ENCODE data around the gene TMEM129. TPM values are rescaled to one million over a fixed set of nuclear protein-coding genes. Genes with fewer than 3 reads are reported as not detected.

Gene TMEM129
- total and polyA plus RNA-seq, 4 donors, result 15.2 to 44.5 (median 39.9) TPM

- Histone ChIP-seq H3K27me3 (ENCODE audit: control insufficient read depth, insufficient read depth, low read length) (peaks cover 2% of the 10 kb centered on the region), H3K4me1 (ENCODE audit: control insufficient read depth, insufficient read depth, low read length) (peaks cover 53% of the 10 kb centered on the region), H3K27ac (ENCODE audit: low read depth, low read length) (no peak overlapping the region), H3K4me3 (ENCODE audit: low read depth, low read length) (no peak overlapping the region), H3K36me3 (ENCODE audit: control insufficient read depth, insufficient read depth, low read length) (peaks cover 10% of the 10 kb centered on the region), H3K9me3 (ENCODE audit: control insufficient read depth, insufficient read depth, low read length) (no peaks in the 10 kb centered on the region)
- WGBS (ENCODE audit: insufficient coverage), result 88% methylated on average over 27 of the region's 27 CpGs
- DNase-seq (ENCODE audit: low read depth in 4 of 6, low spot score in 6 of 6), result no peak
These were observed 37.4 kb upstream of the TMEM129 start for GRCh38 chr4:1758306-1759121.

- Histone ChIP-seq H3K27me3 (ENCODE audit: control insufficient read depth, insufficient read depth, low read length) (peaks cover 2% of the 10 kb centered on the region), H3K27ac (ENCODE audit: low read depth, low read length) (no peak overlapping the region), H3K36me3 (ENCODE audit: control insufficient read depth, insufficient read depth, low read length) (peaks cover 10% of the 10 kb centered on the region), H3K4me1 (ENCODE audit: control insufficient read depth, insufficient read depth, low read length) (peaks cover 49% of the 10 kb centered on the region), H3K9me3 (ENCODE audit: control insufficient read depth, insufficient read depth, low read length) (no peaks in the 10 kb centered on the region), H3K4me3 (ENCODE audit: low read depth, low read length) (no peak overlapping the region)
- no peak for DNase-seq (ENCODE audit: low read depth in 4 of 6, low spot score in 6 of 6)
- 74% methylated on average over 15 of the region's 17 CpGs for WGBS (ENCODE audit: insufficient coverage)
These were observed 36.7 kb upstream of the TMEM129 start for GRCh38 chr4:1757836-1758235.

GRCh38 chr4:1756893-1757779 lies 36.0 kb upstream of the TMEM129 start:
- H3K27ac ChIP-seq (ENCODE audit: low read depth, low read length), result no peak overlapping the region
- 87% methylated on average over 17 of the region's 20 CpGs for WGBS (ENCODE audit: insufficient coverage)
- no peaks in the 10 kb centered on the region for H3K27me3 ChIP-seq (ENCODE audit: control insufficient read depth, insufficient read depth, low read length)
- H3K4me1 ChIP-seq (ENCODE audit: control insufficient read depth, insufficient read depth, low read length), result peaks cover 49% of the 10 kb centered on the region
- H3K4me3 ChIP-seq (ENCODE audit: low read depth, low read length), result no peak overlapping the region
- peaks cover 12% of the 10 kb centered on the region for H3K36me3 ChIP-seq (ENCODE audit: control insufficient read depth, insufficient read depth, low read length)
- H3K9me3 ChIP-seq (ENCODE audit: control insufficient read depth, insufficient read depth, low read length), result no peaks in the 10 kb centered on the region
- DNase-seq (ENCODE audit: low read depth in 4 of 6, low spot score in 6 of 6), result no peak

GRCh38 chr4:1756079-1756478 lies 35.0 kb upstream of the TMEM129 start:
- Histone ChIP-seq H3K36me3 (ENCODE audit: control insufficient read depth, insufficient read depth, low read length) (peaks cover 13% of the 10 kb centered on the region), H3K27ac (ENCODE audit: low read depth, low read length) (no peak overlapping the region), H3K9me3 (ENCODE audit: control insufficient read depth, insufficient read depth, low read length) (no peaks in the 10 kb centered on the region), H3K27me3 (ENCODE audit: control insufficient read depth, insufficient read depth, low read length) (no peaks in the 10 kb centered on the region), H3K4me1 (ENCODE audit: control insufficient read depth, insufficient read depth, low read length) (peaks cover 42% of the 10 kb centered on the region), H3K4me3 (ENCODE audit: low read depth, low read length) (no peak overlapping the region)
- 72% methylated on average over 16 of the region's 18 CpGs for WGBS (ENCODE audit: insufficient coverage)
- DNase-seq (ENCODE audit: low read depth in 4 of 6, low spot score in 6 of 6), result no peak

- peaks cover 13% of the 10 kb centered on the region for H3K36me3 ChIP-seq (ENCODE audit: control insufficient read depth, insufficient read depth, low read length)
- H3K27ac ChIP-seq (ENCODE audit: low read depth, low read length), result no peak overlapping the region
- no peak for DNase-seq (ENCODE audit: low read depth in 4 of 6, low spot score in 6 of 6)
- WGBS (ENCODE audit: insufficient coverage), result 84% methylated on average over 14 of the region's 17 CpGs
- peaks cover 34% of the 10 kb centered on the region for H3K4me1 ChIP-seq (ENCODE audit: control insufficient read depth, insufficient read depth, low read length)
- no peak overlapping the region for H3K4me3 ChIP-seq (ENCODE audit: low read depth, low read length)
- H3K9me3 ChIP-seq (ENCODE audit: control insufficient read depth, insufficient read depth, low read length), result no peaks in the 10 kb centered on the region
- no peaks in the 10 kb centered on the region for H3K27me3 ChIP-seq (ENCODE audit: control insufficient read depth, insufficient read depth, low read length)
These were observed 34.2 kb upstream of the TMEM129 start for GRCh38 chr4:1755297-1755696.

GRCh38 chr4:1754336-1754735 lies 33.2 kb upstream of the TMEM129 start:
- H3K9me3 ChIP-seq (ENCODE audit: control insufficient read depth, insufficient read depth, low read length), result no peaks in the 10 kb centered on the region
- no peak overlapping the region for H3K4me3 ChIP-seq (ENCODE audit: low read depth, low read length)
- H3K27me3 ChIP-seq (ENCODE audit: control insufficient read depth, insufficient read depth, low read length), result no peaks in the 10 kb centered on the region
- peaks cover 9% of the 10 kb centered on the region for H3K36me3 ChIP-seq (ENCODE audit: control insufficient read depth, insufficient read depth, low read length)
- WGBS (ENCODE audit: insufficient coverage), result 74% methylated on average over 5 of the region's 5 CpGs
- peaks cover 24% of the 10 kb centered on the region for H3K4me1 ChIP-seq (ENCODE audit: control insufficient read depth, insufficient read depth, low read length)
- H3K27ac ChIP-seq (ENCODE audit: low read depth, low read length), result no peak overlapping the region
- no peak for DNase-seq (ENCODE audit: low read depth in 4 of 6, low spot score in 6 of 6)

- WGBS (ENCODE audit: insufficient coverage), result 85% methylated on average over 15 of the region's 15 CpGs
- H3K9me3 ChIP-seq (ENCODE audit: control insufficient read depth, insufficient read depth, low read length), result no peaks in the 10 kb centered on the region
- H3K4me1 ChIP-seq (ENCODE audit: control insufficient read depth, insufficient read depth, low read length), result peaks cover 20% of the 10 kb centered on the region
- H3K27me3 ChIP-seq (ENCODE audit: control insufficient read depth, insufficient read depth, low read length), result no peaks in the 10 kb centered on the region
- H3K27ac ChIP-seq (ENCODE audit: low read depth, low read length), result no peak overlapping the region
- no peak overlapping the region for H3K4me3 ChIP-seq (ENCODE audit: low read depth, low read length)
- H3K36me3 ChIP-seq (ENCODE audit: control insufficient read depth, insufficient read depth, low read length), result peaks cover 8% of the 10 kb centered on the region
- DNase-seq (ENCODE audit: low read depth in 4 of 6, low spot score in 6 of 6), result no peak
These were observed 32.7 kb upstream of the TMEM129 start for GRCh38 chr4:1753697-1754311.

GRCh38 chr4:1753294-1753696 lies 32.2 kb upstream of the TMEM129 start:
- Histone ChIP-seq H3K27ac (ENCODE audit: low read depth, low read length) (no peak overlapping the region), H3K9me3 (ENCODE audit: control insufficient read depth, insufficient read depth, low read length) (no peaks in the 10 kb centered on the region), H3K27me3 (ENCODE audit: control insufficient read depth, insufficient read depth, low read length) (no peaks in the 10 kb centered on the region), H3K36me3 (ENCODE audit: control insufficient read depth, insufficient read depth, low read length) (peaks cover 4% of the 10 kb centered on the region), H3K4me1 (ENCODE audit: control insufficient read depth, insufficient read depth, low read length) (peaks cover 25% of the 10 kb centered on the region), H3K4me3 (ENCODE audit: low read depth, low read length) (no peak overlapping the region)
- 90% methylated on average over 8 of the region's 10 CpGs for WGBS (ENCODE audit: insufficient coverage)
- no peak for DNase-seq (ENCODE audit: low read depth in 4 of 6, low spot score in 6 of 6)

- DNase-seq (ENCODE audit: low read depth in 4 of 6, low spot score in 6 of 6), result no peak
- Histone ChIP-seq H3K36me3 (ENCODE audit: control insufficient read depth, insufficient read depth, low read length) (peaks cover 4% of the 10 kb centered on the region), H3K27ac (ENCODE audit: low read depth, low read length) (no peak overlapping the region), H3K4me1 (ENCODE audit: control insufficient read depth, insufficient read depth, low read length) (peaks cover 30% of the 10 kb centered on the region), H3K4me3 (ENCODE audit: low read depth, low read length) (no peak overlapping the region), H3K27me3 (ENCODE audit: control insufficient read depth, insufficient read depth, low read length) (no peaks in the 10 kb centered on the region), H3K9me3 (ENCODE audit: control insufficient read depth, insufficient read depth, low read length) (no peaks in the 10 kb centered on the region)
- WGBS (ENCODE audit: insufficient coverage), result 59% methylated on average over 30 of the region's 35 CpGs
These were observed 31.3 kb upstream of the TMEM129 start for GRCh38 chr4:1752284-1753041.

All from spinal cord (tissue), 10 donors.